Activated CD8-positive, alpha-beta memory T cell treated with anti-CD3 and anti-CD28 coated beads, Interleukin-2, amount 50 U/mL, for 1 hour (primary cell): ENCODE results near the gene LRFN2.

Source experiments
- DNase-seq: peaks from one replicate; pipeline ENCODE4 v3.0.0-alpha.2; 2020; ENCODE audit errors: extremely low read depth

The LRFN2 gene

DNA sequence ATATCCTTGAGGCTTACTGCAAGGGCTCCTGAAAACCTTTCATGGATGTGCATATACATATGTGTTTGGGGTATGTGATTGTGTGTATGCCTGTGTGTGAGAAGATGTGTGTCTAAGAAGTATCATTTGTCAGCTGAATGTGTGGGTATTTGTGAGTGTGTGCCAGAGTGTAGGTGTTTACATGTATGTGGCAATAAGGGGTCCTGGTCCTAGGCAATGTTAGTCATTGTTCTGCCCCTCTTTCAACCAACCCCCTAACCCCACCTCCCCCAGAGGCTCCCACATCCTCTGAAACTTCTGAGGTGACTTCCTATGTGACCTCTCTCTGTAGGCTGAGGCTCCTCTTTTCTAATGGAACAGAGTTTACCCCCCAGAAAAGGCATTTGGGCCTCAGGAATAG lies 186.4 kb downstream of the LRFN2 start:
- no peak for DNase-seq

DNA sequence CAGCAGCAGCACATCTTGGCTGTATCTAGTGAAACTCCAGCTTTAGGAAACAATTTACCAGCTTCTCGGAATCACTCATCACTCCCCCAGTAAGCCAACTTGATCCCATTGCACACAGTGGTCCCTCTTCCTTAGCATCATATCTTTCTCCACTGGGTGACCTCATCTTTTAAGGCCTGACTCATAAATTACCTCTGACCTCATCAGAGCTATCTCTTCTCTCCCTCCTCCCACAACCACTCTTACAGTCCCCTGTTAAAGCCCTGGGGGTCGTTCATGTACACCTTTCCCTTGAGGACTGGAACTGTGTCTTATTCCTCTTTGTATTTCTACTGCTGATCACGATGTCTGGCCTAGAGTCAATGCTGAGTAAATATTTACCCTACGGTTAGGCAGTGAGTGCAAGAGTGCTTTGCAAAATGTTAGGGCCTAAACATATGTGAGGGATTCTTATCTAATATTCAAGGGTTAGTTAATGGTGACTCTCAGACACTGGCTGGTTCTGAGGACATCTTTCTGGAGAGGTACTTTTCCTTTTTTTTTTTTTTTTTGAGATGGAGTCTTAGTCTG lies 187.2 kb downstream of the LRFN2 start:
- no peak for DNase-seq

GRCh38 chr6:40398810-40399477 lies 188.2 kb downstream of the LRFN2 start:
- DNase-seq = no peak

DNA sequence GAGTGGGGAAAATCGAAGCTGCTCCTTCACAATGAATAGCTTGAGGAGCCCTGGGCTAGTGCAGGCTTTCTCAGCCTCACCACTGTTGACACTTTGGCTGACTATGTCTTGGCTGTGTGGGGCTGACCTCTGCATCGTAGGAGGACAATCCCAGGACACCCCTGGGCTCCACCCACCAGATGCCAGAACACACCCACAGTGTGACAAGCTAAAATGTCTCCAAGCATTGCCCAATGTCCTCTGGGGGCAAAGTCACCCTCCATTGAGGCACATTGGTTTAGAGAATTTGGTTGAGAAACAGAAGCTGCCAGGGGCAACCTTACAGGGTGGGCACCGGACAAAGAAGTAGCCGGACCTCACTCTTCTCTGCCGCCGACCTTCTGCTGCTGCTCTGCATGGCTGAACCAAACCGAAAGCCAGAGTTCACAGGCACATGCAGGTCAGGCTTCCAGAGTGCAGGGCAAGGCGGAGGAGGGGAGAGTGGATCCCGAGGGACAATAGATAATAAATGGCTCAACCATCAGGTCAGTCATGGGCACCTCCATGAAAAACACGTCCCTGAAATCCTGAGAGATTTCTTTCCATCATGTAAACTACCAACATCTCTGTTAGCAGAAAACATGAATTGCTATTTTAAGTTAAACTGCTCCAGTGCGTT lies 189.0 kb downstream of the LRFN2 start:
- DNase-seq = no peak

DNA sequence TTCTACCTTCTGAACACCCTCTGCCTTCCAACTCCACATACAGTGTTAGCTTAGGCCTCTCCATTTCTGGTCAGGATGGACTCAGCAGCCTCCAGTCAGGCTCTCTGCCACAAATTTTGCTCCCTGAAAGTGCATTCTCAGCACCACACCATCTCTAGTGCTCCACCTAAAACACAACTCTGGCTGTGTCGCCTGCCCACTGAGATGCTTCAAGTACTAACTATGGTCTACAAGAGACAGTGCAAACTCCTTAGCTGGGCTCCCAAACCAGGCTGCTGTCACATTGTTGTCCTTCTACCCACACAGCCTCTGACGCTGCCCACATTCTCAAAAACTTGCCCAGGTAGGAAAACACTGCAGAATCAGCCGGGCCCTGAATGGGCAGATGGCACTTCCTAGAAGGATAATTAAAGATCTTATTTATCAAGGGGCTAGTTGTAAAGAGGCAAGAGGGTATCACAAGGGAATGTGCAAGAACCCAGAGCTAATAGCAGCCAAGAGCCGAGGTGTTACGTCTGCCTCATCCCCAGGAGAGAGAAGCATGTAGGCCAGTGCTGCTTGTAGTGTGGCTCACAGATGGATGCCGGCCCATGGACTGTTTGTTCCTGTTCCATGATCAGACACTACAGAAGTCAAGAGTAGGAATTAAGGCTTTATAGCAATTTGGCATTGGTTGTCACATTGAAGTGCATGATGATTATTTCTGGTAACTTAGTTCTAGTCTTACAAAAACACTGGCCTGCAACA lies 189.7 kb downstream of the LRFN2 start:
- no peak for DNase-seq

GRCh38 chr6:40395698-40396076 lies 191.5 kb downstream of the LRFN2 start:
- no peak for DNase-seq

GRCh38 chr6:40395066-40395697 lies 192.0 kb downstream of the LRFN2 start:
- DNase-seq = no peak

DNA sequence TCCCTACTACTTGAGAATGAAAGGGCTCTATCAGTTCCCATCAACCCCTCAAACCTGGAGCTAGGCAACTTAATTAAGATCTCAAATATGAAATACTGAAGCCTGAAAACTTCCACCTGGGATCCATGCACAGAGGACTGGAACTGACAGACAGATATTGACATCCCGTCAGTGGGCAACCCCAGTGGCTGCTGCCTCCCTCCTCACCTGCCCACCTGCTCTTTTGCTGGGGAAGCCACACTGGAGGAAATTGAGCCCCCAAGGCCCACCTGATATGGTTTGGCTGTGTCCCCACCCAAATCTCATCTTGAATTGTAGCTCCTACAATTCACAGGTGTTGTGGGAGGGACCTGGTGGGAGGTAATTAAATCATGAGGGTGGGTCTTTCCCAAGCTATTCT lies 192.8 kb downstream of the LRFN2 start:
- DNase-seq = no peak

DNA sequence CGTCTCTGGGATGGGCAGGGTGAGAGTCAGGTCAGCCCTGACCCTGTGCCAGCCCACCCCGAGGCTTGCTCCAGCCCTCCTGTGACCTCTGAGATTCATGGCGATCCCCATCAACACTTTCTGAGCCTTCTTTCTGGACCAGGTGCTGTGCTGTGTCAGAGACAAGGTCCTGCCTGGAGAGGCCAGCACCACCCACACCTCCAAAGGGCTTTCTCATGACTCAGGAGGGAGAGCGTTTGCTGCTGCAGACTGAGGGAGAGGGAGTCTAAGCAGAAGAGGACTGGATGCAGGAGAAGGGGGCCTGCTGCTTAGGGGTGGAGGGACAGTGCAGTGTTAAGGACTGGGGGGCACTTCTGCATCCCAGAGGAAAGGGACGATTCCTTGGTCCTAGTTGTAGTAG lies 193.5 kb downstream of the LRFN2 start:
- no peak for DNase-seq

- no peak for DNase-seq
These were observed 194.6 kb downstream of the LRFN2 start for GRCh38 chr6:40392589-40392988.

DNA sequence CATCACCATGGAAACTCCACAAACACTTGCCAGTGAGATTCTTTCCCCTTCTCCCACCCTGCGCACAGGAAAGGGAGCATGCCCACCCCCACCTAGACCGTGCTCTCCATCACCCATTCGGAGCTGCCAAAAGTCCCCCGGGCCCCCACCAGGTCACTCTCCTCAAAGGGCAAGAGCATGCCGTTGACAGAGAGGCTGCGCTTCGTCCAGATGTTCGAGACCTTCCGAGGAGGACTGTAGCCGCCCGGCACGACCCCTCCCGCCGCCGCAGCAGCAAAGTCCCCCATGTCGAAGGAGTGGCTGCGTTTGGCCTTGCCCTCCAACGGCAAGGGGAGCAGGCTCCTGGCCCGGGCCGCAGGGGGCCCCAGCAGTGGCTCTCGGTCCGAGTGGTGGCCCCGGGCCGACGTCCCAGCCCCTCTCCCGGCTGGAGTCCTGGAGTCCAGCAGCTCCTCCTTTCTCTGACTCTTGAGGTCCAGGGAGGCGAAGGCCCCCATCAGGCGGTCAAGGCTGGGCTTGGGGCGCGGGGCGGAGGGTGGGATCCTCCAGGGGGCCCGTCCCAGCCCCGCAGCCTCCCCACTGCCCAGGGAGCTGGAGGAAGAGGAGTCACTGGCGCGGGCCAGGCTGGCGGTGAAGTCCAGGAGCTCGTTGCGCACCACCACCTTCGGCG lies 195.2 kb downstream of the LRFN2 start:
- no peak for DNase-seq

DNA sequence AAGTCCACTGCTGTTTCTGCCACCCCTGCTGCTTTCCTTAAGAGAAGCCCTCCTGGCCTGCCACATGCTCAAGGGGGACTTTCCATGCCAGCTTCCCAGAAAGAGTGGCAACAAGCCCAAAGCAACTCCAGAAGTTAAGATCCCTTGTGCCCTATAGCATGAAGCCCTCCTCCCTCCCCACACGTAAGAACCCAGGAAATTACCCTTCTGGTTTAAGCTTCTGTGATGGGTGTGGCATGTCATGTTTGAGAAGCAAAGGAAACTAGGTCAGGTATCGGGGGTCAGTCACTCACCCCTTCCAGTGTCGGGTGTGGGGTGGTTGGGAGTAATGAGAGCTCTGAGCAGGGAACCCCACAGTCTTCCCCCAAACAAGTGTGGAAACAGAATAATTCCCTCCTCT lies 196.1 kb downstream of the LRFN2 start:
- DNase-seq = no peak

DNA sequence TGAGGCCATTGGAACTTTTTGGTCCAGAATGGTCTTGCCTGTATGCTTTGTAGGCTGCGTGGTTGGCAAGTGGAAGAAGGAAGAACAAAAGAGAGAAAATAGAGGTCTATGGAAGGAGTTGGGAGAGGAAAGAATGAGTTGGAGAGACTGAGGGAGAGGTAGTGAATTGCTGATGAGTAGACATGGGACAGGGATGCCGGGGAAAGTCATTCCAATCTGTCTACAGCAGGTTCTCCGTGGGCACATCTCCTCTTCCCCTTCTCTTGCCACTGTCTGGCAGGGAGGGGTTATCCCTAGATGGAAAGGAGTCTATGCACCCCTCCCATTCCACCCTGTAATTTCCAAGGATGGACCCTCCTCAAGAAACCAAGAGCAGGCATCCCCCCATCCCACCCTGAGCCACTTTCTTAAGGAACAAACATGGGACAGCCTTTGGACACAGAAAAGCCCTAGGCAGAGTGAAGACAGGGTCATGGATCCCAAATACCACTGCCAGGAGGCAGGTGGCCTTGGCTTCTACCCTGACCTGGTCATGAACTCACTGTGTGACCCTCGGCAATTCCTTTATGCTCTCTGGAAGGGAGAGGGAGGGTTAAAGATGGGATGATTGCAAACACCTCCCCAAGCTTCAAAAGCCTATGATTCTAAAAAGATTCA lies 196.9 kb downstream of the LRFN2 start:
- DNase-seq = no peak

DNA sequence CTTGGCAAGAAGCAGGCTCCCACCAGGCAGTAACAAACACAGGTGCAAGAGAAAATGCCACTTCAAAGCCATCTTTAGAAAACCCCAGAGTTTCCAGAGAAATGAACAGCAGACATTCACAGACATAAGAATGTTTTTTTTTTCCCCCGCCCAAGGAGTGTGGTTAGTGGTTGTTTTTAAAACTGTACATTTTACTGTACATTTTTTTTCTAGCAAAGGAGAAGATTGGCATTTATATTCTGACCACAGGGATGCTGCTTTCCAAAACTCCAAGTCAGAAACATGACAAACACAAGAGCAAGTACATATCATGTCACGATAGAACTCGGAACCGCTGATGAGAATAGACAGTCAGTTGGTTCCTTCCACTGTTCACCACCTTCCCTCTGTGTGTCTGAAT lies 197.9 kb downstream of the LRFN2 start:
- DNase-seq = no peak

- DNase-seq = no peak
These were observed 199.3 kb downstream of the LRFN2 start for GRCh38 chr6:40387871-40388264.

- no peak for DNase-seq
These were observed 199.9 kb downstream of the LRFN2 start for GRCh38 chr6:40387127-40387870.

- DNase-seq = no peak
These were observed 201.0 kb downstream of the LRFN2 start for GRCh38 chr6:40386200-40386599.

- DNase-seq = no peak
These were observed 203.6 kb downstream of the LRFN2 start for GRCh38 chr6:40383348-40384115.

GRCh38 chr6:40380271-40380670 lies 206.9 kb downstream of the LRFN2 start:
- no peak for DNase-seq

- DNase-seq = no peak
These were observed 207.4 kb downstream of the LRFN2 start for GRCh38 chr6:40379811-40380210.
